ENCODE results near the gene CSGALNACT2. TPM values are rescaled to one million over a fixed set of nuclear protein-coding genes. Genes with fewer than 3 reads are reported as not detected.

The CSGALNACT2 gene
- total RNA-seq, 2 donors from 2014 or later = 31.4 to 41.3 TPM

DNA sequence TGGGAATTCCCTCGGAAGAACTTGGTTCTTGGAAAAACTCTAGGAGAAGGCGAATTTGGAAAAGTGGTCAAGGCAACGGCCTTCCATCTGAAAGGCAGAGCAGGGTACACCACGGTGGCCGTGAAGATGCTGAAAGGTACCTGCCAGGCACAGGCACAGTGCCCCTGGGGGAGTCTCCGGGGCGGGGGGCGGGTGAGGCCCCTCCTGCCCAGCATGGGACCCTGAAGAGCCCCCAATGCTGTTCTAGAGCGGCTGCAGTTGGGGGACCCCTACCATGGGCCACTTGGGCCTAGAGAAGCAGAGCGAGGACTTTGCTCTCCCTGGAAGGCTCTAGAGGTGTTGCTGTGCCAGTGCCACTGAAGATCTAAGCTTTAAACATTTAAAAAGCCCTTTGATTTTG lies 21.6 kb upstream of the CSGALNACT2 start:
- H3K4me3 Mint-ChIP-seq = no peak overlapping the region
- no peaks in the 10 kb centered on the region for H3K9me3 Mint-ChIP-seq
- DNase-seq (ENCODE audit: low spot score) = no peak

DNA sequence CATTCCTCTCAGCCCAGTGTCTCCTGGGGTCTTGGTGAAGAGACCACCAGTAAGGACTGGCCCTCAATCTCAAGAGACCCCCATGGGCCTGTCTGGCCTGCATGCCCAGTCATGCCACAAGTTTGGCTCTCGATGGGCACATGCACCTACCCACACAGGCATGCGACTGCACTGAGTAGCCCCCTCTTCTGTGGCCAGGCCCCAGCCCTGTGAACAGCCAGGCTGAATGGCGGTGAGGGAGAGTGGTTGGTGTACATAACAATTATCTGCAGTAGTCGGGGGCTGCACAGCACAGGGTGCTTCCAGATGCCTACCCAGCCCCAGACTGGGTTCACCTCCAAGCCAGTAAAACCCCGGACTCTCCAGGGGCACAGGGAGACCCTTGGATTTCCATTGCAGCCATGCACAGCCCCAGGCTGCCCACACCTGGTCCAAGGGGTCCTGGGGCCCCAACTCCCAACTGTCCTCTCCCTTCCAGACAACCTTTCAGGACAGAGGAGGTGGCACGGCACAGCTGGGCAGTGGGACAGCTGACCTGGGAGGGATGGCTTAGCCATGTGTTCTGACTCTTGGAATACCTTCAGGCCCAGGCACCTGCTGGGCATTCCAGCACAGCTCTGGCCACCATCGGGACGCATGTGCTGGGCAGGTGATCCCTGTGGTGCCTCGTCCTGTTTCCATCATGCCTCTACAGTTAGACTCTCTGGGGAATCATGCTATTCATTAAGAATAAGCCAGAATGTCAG lies 21.0 kb upstream of the CSGALNACT2 start:
- H3K27ac Mint-ChIP-seq = peak overlapping the region in 1 of 2 donors; percentile 59
- peaks cover 21 to 28% of the 10 kb centered on the region in 2 donors for H3K4me1 Mint-ChIP-seq (ENCODE audit: low read depth in 2 of 2)
- H3K27me3 Mint-ChIP-seq = no peaks in the 10 kb centered on the region
- H3K4me3 Mint-ChIP-seq = no peak overlapping the region
- no peaks in the 10 kb centered on the region for H3K9me3 Mint-ChIP-seq
- H3K36me3 Mint-ChIP-seq = no peaks in the 10 kb centered on the region
- no peak for ATAC-seq
- DNase-seq (ENCODE audit: low spot score) = no peak

More for the DNA sequence above, 21.6 kb upstream of the CSGALNACT2 start:
- Mint-ChIP-seq H3K27me3 (no peaks in the 10 kb centered on the region), H3K36me3 (no peaks in the 10 kb centered on the region), H3K4me1 (ENCODE audit: low read depth in 2 of 2) (peaks cover 15 to 22% of the 10 kb centered on the region in 2 donors), H3K27ac (no peak overlapping the region)
- ATAC-seq = no peak

DNA sequence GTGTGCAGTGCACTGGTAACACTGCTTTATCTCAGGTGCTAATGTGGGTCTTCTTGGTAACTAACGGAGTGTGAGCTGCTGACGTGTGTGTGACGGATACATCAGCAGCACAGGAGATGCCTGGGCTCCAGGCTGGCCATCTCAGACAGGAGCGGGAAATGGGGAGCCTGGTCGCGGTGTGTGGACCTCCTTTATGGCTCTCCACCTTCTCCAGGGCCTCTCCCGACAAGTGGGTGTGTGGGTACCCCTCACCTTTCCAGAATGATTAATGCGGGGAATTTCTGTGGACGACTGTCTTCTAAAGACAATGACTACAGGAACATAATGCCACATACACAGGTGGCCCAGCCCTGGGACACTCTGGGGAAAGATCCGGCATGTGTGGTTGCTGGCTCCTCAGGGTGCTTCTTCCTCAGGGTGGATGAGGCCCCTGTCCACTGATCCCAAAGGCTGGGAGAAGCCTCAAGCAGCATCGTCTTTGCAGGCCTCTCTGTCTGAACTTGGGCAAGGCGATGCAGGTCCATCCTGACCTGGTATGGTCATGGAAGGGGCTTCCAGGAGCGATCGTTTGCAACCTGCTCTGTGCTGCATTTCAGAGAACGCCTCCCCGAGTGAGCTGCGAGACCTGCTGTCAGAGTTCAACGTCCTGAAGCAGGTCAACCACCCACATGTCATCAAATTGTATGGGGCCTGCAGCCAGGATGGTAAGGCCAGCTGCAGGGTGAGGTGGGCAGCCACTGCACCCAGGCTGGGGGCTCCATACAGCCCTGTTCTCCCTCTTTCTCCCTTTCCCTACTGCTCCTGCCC lies 20.3 kb upstream of the CSGALNACT2 start:
- Mint-ChIP-seq H3K9me3 (no peaks in the 10 kb centered on the region), H3K4me1 (ENCODE audit: low read depth in 2 of 2) (peaks cover 26 to 31% of the 10 kb centered on the region in 2 donors), H3K27ac (peak overlapping the region in 1 of 2 donors; percentile 82), H3K27me3 (no peaks in the 10 kb centered on the region), H3K36me3 (no peaks in the 10 kb centered on the region), H3K4me3 (no peak overlapping the region)
- ATAC-seq = no peak
- DNase-seq (ENCODE audit: low spot score) = peak; percentile 29

GRCh38 chr10:43118631-43119415 lies 19.4 kb upstream of the CSGALNACT2 start:
- no peaks in the 10 kb centered on the region for H3K27me3 Mint-ChIP-seq
- DNase-seq (ENCODE audit: low spot score) (peak; percentile 57), ATAC-seq (no peak)
- H3K4me3 Mint-ChIP-seq = no peak overlapping the region
- no peaks in the 10 kb centered on the region for H3K36me3 Mint-ChIP-seq
- peak overlapping the region; percentile 60 to 82 for H3K27ac Mint-ChIP-seq
- H3K4me1 Mint-ChIP-seq (ENCODE audit: low read depth in 2 of 2) = peaks cover 26 to 31% of the 10 kb centered on the region in 2 donors
- no peaks in the 10 kb centered on the region for H3K9me3 Mint-ChIP-seq

DNA sequence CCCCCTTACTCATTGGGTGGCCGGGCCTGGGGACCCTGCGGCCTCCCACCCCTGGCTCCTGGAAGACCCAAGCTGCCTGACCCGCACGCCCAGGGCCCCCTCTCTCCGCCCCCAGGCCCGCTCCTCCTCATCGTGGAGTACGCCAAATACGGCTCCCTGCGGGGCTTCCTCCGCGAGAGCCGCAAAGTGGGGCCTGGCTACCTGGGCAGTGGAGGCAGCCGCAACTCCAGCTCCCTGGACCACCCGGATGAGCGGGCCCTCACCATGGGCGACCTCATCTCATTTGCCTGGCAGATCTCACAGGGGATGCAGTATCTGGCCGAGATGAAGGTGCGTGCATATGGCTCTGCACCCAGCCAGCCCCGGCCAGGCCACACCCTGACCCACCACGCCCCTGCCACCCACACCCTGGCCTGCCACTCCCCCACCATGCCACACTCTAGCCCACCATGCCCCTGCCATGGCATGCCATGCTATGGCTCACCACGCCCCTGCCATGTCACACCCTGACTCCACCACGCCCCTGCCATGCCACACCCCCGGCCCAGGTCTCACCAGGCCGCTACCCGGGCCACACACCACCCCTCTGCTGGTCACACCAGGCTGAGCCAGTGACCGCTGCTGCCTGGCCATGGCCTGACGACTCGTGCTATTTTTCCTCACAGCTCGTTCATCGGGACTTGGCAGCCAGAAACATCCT lies 18.7 kb upstream of the CSGALNACT2 start:
- Mint-ChIP-seq H3K27me3 (no peaks in the 10 kb centered on the region), H3K4me3 (no peak overlapping the region), H3K4me1 (ENCODE audit: low read depth in 2 of 2) (peaks cover 26 to 31% of the 10 kb centered on the region in 2 donors), H3K36me3 (no peaks in the 10 kb centered on the region), H3K9me3 (no peaks in the 10 kb centered on the region), H3K27ac (peak overlapping the region in 1 of 2 donors; percentile 94)
- peak; percentile 56 for DNase-seq (ENCODE audit: low spot score)
- ATAC-seq = no peak

DNA sequence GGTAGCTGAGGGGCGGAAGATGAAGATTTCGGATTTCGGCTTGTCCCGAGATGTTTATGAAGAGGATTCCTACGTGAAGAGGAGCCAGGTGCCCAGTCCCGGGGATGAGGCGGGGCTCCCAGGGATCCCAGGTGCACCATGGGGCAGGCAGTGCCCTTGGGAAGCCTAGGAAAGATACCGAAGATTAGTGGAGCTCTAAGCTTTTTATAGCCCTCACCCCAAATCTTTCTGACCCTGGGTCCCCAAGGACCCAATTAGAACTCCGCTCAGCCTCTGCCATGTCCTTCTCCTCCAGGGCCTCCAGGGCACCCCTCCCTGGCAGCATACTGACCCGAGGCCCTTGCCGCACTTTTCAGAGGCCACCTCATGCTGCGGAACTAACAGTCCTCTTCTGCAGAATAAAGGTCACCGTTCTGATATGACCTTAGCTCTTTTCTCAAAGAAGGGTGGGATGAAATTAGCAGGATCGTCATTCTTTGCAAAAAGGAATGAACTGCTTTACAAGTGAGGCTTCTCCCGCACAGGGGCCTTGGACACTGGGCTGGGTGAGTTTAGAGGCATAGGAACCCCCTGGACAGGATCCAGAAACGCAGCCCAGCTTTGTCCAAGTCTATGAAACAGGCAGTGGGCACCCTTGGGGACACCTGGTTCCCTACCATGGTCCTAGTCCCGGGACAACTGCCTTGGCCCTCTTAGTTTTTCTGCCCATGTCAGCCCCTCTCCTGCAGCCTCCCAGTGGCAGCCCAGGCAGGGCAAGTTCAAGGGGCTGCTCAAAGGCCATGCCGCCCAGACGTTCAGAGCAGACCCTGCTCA lies 17.9 kb upstream of the CSGALNACT2 start:
- peak overlapping the region; percentile 87 for H3K4me3 Mint-ChIP-seq
- DNase-seq (ENCODE audit: low spot score) (peak; percentile 57), ATAC-seq (peak in 1 of 2 donors; percentile 7)
- H3K4me1 Mint-ChIP-seq (ENCODE audit: low read depth in 2 of 2) = peaks cover 26 to 31% of the 10 kb centered on the region in 2 donors
- H3K9me3 Mint-ChIP-seq = no peaks in the 10 kb centered on the region
- peak overlapping the region; percentile 85 to 94 for H3K27ac Mint-ChIP-seq
- H3K36me3 Mint-ChIP-seq = no peaks in the 10 kb centered on the region
- H3K27me3 Mint-ChIP-seq = no peaks in the 10 kb centered on the region

- H3K36me3 Mint-ChIP-seq = no peaks in the 10 kb centered on the region
- H3K4me3 Mint-ChIP-seq = peak overlapping the region; percentile 87
- no peaks in the 10 kb centered on the region for H3K27me3 Mint-ChIP-seq
- no peaks in the 10 kb centered on the region for H3K9me3 Mint-ChIP-seq
- DNase-seq (ENCODE audit: low spot score) = peak; percentile 89
- peak overlapping the region; percentile 85 to 94 for H3K27ac Mint-ChIP-seq
- peak; percentile 97 to 98 for ATAC-seq
- peaks cover 26 to 31% of the 10 kb centered on the region in 2 donors for H3K4me1 Mint-ChIP-seq (ENCODE audit: low read depth in 2 of 2)
These were observed 17.3 kb upstream of the CSGALNACT2 start for GRCh38 chr10:43120929-43121314.

DNA sequence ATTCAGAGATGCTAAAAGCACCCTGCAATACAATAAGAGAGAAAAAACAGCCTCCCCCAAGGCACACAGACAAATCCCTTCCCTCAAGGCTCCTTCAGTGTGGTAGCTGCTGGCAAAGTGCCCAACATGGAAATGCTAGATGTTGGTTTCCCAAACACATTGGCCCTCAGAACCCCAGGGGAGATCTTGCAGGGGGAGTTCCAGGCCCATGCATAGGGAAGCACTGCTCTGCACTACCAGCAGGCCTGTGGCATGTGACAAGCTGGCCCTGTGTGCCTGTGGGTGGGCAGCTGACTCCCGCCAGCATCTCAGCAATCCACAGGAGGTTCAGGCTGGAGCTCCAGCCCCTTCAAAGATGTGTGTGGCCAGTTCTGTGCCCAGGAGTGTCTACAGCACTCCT lies 16.8 kb upstream of the CSGALNACT2 start:
- ATAC-seq (peak in 1 of 2 donors; percentile 22), DNase-seq (ENCODE audit: low spot score) (peak; percentile 54)
- H3K27ac Mint-ChIP-seq = peak overlapping the region; percentile 85 to 94
- no peaks in the 10 kb centered on the region for H3K36me3 Mint-ChIP-seq
- peaks cover 26 to 31% of the 10 kb centered on the region in 2 donors for H3K4me1 Mint-ChIP-seq (ENCODE audit: low read depth in 2 of 2)
- H3K9me3 Mint-ChIP-seq = no peaks in the 10 kb centered on the region
- no peaks in the 10 kb centered on the region for H3K27me3 Mint-ChIP-seq
- peak overlapping the region; percentile 87 for H3K4me3 Mint-ChIP-seq

GRCh38 chr10:43122096-43122495 lies 16.1 kb upstream of the CSGALNACT2 start:
- DNase-seq (ENCODE audit: low spot score) (peak; percentile 44), ATAC-seq (no peak)
- Mint-ChIP-seq H3K27ac (peak overlapping the region; percentile 85 to 94), H3K4me3 (peak overlapping the region; percentile 87), H3K27me3 (no peaks in the 10 kb centered on the region), H3K4me1 (ENCODE audit: low read depth in 2 of 2) (peaks cover 32 to 36% of the 10 kb centered on the region in 2 donors), H3K9me3 (no peaks in the 10 kb centered on the region), H3K36me3 (no peaks in the 10 kb centered on the region)

DNA sequence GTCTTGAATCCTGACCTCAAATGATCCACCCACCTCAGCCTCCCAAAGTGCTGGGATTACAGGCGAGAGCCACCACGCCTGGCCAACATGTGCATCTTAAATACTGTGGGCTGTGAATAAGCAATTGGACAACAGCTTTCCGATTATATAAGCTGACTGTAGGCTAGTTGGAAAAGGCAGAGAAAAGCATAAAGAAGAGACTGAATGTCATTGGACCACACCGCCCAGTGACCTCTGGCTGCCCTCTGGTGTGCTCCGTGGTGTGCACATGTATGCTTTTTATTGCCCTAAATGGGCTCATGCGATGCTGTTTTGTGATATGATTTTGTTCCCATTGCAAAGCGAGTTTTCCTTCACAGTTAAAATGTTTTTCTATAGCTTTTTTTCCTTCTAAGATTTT lies 15.4 kb upstream of the CSGALNACT2 start:
- DNase-seq (ENCODE audit: low spot score) (peak; percentile 6), ATAC-seq (no peak)
- no peaks in the 10 kb centered on the region for H3K9me3 Mint-ChIP-seq
- H3K4me1 Mint-ChIP-seq (ENCODE audit: low read depth in 2 of 2) = peaks cover 37 to 43% of the 10 kb centered on the region in 2 donors
- no peak overlapping the region for H3K4me3 Mint-ChIP-seq
- peak overlapping the region in 1 of 2 donors; percentile 85 for H3K27ac Mint-ChIP-seq
- no peaks in the 10 kb centered on the region for H3K27me3 Mint-ChIP-seq
- no peaks in the 10 kb centered on the region for H3K36me3 Mint-ChIP-seq

DNA sequence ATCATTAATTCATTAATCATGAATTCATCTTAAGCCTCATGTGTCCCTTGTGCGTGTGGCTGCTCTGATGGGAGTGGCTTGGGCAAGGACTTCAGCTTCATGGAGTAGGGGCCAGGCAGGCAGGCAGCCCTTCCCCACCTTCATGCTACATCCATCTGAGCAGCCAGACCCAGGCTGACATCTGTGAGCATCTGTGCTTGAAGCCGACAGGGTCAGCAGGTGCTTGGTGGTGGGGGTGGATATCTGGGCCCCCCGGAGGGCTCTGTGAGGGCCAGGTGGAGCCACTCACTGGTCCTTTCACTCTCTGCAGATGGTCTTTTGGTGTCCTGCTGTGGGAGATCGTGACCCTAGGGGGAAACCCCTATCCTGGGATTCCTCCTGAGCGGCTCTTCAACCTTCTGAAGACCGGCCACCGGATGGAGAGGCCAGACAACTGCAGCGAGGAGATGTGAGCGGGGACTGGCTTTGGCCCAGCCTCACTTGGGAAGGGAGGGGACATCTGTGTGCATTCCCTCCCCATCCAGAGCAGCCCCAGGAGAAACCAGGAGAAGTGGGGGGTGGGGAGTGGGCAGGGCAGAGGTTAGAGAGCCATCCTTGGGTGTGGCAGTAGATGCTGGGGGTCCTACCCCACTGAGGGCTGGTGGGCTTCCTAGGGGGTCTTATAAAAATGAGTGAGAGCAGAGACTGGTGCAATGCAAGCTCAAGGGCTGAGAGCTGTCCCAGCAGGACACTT lies 14.7 kb upstream of the CSGALNACT2 start:
- H3K4me1 Mint-ChIP-seq (ENCODE audit: low read depth in 2 of 2) = peaks cover 44 to 49% of the 10 kb centered on the region in 2 donors
- H3K9me3 Mint-ChIP-seq = no peaks in the 10 kb centered on the region
- no peaks in the 10 kb centered on the region for H3K27me3 Mint-ChIP-seq
- no peaks in the 10 kb centered on the region for H3K36me3 Mint-ChIP-seq
- ATAC-seq = no peak
- H3K27ac Mint-ChIP-seq = peak overlapping the region in 1 of 2 donors; percentile 65
- DNase-seq (ENCODE audit: low spot score) = peak; percentile 48
- H3K4me3 Mint-ChIP-seq = no peak overlapping the region

DNA sequence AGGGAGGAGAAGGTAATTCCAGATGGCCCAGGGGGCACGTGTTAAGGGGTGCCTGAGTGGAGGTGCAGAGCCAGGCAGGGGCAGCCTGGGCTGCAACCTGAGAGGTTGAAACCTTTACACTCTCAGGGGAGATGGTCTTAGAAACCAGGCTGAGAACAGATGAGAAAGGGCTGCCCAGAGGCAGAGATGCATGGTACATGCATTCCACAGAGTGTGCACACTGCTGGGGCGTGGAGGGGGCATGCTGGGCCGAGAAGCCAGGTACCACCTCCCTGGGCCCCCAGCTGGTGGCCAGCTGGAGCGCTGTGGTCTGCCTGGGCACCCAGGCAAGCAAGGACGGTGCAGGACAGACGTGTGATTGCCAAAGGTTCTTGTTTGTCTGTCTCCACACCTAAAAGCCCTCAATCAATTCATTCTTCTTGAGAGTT lies 14.1 kb upstream of the CSGALNACT2 start:
- H3K9me3 Mint-ChIP-seq = no peaks in the 10 kb centered on the region
- H3K27ac Mint-ChIP-seq = peak overlapping the region in 1 of 2 donors; percentile 65
- H3K4me1 Mint-ChIP-seq (ENCODE audit: low read depth in 2 of 2) = peaks cover 49 to 51% of the 10 kb centered on the region in 2 donors
- H3K27me3 Mint-ChIP-seq = no peaks in the 10 kb centered on the region
- no peak overlapping the region for H3K4me3 Mint-ChIP-seq
- ATAC-seq (no peak), DNase-seq (ENCODE audit: low spot score) (peak; percentile 28)
- no peaks in the 10 kb centered on the region for H3K36me3 Mint-ChIP-seq
